22Rv1 (cell line): ENCODE data around the gene HADH.

ENCODE experiments used
- CTCF ChIP-seq: fragments of 450-650 bp; IDR thresholded peaks from 2 replicates; pipeline ENCODE4 v1.5.1; 2017; ENCODE audit warnings: mild to moderate bottlenecking
- ZFX ChIP-seq: fragments of 450-650 bp; IDR thresholded peaks from 2 replicates; pipeline ENCODE4 v1.6.1; 2017; ENCODE audit warnings: antibody characterized with exemption, borderline replicate concordance

GRCh38 chr4:108034565-108034964 is 44.9 kb downstream of the HADH start:
- TF ChIP-seq CTCF (no peak), ZFX (no peak)
